Activated CD8-positive, alpha-beta memory T cell treated with anti-CD3 and anti-CD28 coated beads for 24 hours (primary cell): ENCODE data around the gene ZNF646.

Source experiments
- DNase-seq: peaks from one replicate; pipeline ENCODE4 v3.0.0-alpha.2; 2020

ZNF646 gene, protein sequence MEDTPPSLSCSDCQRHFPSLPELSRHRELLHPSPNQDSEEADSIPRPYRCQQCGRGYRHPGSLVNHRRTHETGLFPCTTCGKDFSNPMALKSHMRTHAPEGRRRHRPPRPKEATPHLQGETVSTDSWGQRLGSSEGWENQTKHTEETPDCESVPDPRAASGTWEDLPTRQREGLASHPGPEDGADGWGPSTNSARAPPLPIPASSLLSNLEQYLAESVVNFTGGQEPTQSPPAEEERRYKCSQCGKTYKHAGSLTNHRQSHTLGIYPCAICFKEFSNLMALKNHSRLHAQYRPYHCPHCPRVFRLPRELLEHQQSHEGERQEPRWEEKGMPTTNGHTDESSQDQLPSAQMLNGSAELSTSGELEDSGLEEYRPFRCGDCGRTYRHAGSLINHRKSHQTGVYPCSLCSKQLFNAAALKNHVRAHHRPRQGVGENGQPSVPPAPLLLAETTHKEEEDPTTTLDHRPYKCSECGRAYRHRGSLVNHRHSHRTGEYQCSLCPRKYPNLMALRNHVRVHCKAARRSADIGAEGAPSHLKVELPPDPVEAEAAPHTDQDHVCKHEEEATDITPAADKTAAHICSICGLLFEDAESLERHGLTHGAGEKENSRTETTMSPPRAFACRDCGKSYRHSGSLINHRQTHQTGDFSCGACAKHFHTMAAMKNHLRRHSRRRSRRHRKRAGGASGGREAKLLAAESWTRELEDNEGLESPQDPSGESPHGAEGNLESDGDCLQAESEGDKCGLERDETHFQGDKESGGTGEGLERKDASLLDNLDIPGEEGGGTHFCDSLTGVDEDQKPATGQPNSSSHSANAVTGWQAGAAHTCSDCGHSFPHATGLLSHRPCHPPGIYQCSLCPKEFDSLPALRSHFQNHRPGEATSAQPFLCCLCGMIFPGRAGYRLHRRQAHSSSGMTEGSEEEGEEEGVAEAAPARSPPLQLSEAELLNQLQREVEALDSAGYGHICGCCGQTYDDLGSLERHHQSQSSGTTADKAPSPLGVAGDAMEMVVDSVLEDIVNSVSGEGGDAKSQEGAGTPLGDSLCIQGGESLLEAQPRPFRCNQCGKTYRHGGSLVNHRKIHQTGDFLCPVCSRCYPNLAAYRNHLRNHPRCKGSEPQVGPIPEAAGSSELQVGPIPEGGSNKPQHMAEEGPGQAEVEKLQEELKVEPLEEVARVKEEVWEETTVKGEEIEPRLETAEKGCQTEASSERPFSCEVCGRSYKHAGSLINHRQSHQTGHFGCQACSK (N-terminal part only)

DNA sequence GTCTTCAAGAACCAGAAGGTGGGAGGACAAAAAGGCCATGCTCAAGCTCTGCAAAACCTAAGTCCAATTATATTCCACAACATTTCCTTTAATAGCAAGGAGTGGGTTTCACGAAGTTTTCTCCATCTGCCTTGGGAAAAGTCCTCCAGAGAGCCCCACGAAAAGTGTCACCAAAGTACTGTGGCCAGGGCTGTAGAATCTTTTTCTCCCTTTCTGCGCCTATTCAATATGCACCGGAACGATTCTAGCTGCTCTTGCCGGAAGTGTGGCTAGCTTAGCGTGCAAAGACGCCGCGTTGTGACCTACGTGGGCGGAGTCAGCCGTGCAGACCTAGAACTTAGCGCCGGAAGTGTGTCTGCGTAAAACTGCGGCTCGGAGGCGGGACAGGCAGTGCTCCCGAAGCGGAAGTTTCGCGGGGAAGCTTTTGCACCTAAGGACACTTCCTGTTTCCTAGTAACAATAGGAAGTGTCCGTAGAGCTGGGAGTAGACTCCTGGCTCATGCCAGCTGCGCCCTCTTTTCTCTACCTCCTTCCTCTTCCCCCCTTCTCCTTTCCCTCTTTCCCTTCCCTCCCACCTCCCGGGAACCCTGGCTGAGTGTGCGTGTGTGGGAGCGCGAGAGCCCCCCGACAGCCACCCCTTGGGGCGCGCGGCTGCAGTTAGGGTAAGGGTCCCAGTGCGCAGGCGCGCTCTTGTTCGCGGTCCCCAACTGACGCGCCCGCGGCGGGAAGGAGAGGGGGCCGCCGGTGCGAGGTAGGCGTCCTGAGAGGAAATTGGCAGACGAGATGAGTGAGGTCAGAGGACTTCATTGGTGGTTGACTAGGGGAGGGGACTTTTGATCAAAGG is at the start of gene ZNF646, which contains the start of gene ZNF668:
Gene ZNF646, plus strand, starts transcription at position 453 of the 844 bp plus-strand sequence. CDS start 1,903 bp downstream, outside the sequence.
Gene ZNF668, minus strand, starts transcription at position 271 of the 844 bp plus-strand sequence. CDS start 9,781 bp downstream, outside the sequence.
- peak; percentile 95 for DNase-seq

DNA sequence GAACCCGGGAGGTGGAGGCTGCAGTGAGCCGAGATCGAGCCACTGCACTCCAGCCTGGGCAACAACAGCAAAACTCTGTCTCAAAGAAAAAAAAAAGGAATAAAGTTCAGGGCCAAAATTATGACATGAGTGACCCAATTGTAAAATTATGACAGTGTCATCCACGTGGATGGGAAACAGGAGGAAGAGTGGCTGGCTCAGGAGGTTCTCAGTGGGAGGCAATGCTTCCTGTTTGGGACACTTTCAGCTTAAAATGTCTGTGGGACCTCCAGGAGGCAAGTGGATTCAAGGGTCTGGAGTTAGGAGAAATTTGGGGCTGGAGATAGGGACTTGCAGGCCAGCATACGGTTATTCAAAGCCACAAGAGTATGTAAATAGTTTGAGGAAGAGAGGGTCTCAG is 48.9 kb upstream of the ZNF646 start:
- DNase-seq, result no peak

DNA sequence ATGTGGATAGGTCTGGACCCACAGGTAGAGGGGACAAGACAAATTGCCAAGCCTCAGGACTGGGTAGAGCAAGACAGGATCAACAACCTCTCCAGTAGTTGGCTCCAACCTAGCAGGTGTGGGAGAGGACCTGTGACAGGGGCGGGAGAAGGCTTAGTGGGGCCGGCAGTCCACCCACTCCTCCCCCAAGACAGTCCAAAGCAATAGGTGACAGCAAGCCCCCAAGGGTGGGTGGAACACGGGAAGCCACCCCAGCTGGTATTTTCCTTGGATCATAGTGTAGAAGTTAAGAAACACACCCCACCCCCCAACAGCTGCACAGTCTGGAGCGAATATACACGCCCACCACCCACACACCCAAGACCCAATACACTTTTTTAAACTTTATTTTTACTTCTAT is 45.0 kb upstream of the ZNF646 start:
- no peak for DNase-seq

DNA sequence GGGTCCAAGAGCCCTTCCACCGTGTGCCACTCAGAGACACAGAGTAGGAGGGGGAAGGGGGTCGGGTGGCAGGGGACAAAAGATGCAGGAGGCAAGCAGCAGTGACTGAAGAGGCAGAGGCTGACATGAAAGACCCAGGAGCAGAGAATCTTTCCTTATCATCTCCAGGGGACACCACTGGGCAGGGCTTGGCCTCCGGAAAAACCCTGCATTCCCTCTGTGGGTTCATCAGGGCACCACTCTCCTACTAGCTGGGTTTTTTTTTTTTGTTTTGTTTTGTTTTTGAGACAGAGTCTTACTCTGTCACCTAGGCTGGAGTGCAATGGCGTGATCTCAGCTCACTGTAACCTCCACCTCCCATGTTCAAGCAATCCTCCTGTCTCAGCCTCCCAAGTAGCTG is 42.9 kb upstream of the ZNF646 start:
- no peak for DNase-seq

DNA sequence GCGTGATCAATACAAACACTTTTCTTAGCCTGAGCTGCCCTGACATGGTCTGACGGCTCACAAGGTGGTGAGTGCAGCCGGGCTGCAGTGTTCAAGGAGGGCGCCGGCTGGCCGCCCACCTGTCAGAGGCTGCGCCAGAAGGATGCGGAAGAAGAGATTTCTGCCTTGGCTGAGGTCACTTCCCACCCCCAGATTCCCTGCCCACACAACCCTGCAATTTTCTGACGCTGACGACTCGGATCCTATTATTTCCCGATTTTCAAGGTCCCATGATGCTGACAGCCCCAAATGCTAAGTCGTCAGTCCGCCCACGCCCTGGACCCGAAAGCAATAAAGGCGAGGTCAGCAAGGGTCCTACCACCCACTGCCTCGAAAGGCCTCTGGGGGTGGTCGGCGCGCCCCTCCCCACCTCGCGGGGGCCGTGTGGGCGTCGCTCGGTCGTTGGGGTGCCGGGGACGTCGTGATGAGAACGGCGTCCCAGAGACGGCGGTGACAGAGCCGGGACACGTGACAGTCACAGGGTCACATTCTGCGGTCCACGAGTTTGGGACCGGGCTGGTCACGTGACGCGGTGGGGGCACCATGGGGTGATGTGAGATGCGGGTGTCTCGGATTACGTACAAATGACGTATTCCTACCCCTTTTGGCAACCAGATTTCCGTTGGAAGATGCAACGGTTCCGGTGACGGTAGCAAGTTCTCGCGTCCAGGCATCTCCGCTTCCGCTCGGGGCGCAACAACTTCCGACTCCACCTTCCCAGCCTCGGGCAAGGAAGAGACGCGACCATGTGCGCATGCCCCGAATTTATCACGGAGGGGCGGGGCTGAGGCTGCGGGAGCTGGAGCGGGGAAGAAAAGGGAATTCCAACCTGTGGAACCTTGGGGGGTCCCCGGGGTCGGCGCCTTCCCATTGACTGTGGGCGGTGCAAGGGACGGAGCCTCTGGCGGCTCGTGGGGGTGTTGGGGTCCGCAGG is 41.2 kb upstream of the ZNF646 start, which contains the start of gene STX4:
Gene STX4, plus strand, starts transcription at position 823 of the 973 bp plus-strand sequence. CDS start 248 bp downstream, outside the sequence.
- peak; percentile 98 for DNase-seq

DNA sequence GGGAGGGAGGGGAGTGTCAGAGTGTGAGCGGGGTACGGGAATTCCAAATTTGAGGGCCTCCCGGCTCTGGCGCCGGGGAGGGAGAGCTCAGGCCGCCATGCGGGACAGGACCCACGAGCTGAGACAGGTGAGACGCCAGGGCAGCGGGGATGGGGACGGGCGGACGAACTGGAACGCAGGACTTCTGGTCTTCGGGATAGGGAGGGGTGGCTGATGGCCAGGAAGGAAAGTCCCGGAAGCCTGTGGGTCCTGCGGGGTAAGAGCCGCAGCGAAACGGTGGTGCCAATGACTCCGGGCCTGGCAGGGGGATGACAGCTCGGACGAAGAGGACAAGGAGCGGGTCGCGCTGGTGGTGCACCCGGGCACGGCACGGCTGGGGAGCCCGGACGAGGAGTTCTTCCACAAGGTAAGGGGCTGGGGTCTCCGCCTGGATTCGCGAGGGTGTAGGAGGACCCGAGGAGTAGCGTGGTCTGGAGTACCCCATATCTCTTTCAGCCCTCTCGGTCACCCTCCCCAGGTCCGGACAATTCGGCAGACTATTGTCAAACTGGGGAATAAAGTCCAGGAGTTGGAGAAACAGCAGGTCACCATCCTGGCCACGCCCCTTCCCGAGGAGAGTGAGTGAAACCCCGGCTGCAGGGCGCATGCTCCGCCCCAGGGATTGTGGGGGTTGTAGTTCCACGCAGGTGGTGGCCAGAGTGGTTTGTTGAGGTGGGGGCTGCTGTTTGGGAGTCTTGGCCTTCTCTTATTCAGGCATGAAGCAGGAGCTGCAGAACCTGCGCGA is 40.3 kb upstream of the ZNF646 start:
- DNase-seq, result peak; percentile 92

DNA sequence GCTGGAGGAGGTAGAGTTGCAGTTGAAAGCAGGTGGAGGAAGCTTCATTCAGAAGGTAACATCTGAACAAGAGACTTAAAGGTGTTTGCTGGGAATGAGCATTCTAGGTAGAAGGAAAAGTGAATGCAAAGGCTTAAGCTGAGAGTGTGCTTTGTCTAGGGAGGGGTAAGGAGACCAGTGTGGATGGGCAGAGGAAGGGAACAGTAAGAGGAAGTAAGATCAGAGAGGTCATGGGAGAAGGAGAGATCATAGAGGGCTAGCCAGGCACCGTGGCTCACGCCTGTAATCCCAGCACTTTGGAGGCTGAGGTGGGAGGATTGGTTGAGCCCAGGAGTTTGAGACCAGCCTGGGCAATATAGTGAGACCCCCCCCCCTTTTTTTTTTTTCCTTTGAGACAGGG is 37.5 kb upstream of the ZNF646 start:
- no peak for DNase-seq

DNA sequence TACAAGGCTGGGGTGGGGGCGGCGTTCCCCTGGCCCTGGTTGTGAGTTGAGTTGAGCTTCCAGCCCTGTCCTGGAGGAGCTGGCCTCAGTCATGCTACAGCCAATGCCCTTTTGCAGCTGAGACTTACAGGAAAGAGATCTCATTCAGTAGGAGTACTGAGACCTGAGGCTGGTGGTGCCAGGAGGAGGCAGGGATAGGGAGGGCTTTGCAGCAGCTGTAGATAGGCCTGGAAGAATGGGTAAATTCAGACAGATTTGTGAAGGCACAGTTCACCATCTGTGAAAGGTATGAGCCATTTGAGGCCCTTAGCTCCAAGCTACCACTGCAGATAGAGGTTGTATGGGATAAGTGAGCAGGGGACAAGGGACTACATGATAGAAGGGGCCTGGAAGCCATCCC is 35.2 kb upstream of the ZNF646 start:
- no peak for DNase-seq

DNA sequence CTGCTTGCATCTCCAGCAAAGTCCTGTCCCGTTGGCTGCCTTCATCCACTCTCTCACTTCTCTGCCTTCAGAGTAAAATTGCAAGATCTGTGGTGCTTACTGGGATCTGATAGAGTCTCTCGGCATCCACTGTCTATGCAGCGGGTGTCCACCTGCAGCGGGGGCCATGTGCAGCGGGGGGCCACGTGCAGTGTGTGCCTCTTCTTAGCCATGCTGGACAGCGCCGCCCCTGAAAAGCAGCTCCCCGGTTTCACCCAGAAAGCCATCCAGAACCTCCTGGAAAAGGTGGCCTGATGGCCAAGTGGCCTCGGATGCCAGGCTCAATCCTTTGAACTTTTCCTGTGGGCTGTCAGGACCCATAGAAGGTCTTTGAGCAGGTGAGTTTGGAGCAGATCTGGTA is 31.4 kb upstream of the ZNF646 start:
- no peak for DNase-seq

DNA sequence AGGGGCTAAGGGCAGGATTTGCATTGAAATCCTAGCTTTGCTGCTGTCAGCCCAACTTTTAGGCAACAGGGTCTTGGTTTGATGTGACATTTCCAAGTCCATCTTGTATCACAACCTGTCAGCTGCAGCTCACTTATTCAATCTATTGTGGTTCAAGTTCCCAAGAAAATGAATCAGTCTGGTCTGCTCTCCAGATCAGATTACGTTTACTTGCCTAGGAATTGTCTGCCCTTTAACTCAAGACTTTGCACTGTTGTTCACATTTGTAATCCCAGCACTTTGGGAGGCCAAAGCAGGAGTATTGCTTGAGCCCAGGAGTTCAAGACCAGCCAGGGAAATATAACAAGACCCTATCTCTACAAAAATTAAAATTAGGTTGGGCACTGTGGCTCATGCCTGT is 30.9 kb upstream of the ZNF646 start:
- DNase-seq, result no peak

DNA sequence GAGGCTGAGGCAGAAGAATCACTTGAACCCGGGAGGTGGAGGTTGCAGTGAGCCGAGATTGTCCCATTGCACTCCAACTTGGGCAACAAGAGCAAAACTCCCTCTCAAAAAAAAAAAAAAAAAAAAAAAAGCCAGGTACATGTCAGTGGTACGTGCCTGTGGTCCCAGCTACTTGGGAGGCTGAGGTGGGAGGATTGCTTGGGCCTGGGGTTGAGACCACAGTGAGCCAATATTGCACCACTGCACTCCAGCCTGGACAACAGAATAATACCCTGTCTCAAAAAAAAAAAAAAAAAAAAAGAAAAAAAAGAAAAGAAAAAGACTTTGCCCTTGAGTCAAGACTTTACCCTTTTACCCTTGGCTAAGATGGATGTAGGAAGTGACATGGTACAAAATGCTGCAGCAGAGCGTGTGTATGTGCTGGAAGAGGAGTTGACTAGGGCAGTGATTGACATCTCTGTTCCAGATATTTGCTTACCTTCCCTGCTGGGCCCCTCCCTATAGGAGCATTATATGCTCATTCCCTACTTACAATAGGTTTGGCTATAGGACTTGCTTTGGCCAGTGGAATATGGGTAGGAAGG is 30.2 kb upstream of the ZNF646 start:
- DNase-seq, result no peak

DNA sequence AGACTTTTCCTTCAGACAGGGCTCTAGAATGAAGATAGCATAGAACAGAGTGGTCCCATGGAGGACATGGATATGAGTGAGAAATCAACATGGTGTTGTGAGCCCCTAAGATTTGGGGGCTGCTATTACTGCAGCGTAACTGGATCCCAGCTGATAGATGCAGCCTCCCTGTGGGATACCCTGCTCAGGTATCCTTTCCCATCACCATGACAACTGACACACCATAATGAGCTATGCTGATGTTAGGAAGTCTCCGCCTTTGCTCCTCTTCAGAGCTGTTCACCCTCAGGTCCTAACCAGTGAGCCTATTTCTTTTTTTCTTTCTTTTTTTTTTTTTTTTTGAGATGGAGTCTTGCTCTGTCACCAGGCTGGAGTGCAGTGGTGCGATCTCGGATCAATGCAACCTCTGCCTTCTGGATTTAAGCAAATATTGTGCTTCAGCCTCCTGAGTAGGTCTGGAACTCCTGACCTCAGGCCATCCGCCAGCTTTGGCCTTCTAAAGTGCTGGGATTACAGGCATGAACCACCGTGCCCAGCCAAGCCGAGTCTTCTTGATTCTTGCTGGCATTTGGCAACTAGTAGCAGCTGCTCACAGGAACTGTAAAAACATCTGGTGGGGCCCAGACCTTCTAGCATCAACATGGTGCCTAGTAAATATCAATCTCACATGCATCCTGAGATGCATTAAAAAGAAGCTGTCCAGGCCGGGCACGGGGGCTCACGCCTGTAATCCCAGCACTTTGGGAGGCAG is 23.8 kb upstream of the ZNF646 start:
- DNase-seq, result no peak

DNA sequence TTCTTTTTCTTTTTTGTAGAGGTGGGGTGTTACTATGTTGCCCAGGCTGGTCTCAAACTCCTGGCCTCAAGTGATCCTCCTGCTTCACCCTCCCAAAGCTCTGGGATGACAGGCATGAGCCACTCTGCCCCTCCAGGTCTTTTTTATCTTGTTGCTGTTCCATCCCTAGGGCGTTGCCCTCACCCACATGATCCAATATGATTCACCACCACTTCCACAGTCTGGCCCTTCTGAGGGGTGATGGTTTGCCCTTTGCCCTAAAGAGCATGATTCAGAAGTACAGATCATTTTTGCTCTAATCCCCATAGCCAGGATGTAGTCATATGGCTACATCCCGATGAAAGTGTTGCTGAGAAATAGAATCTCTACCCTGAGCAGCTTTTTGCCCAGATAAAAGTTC is 22.1 kb upstream of the ZNF646 start:
- DNase-seq, result no peak

DNA sequence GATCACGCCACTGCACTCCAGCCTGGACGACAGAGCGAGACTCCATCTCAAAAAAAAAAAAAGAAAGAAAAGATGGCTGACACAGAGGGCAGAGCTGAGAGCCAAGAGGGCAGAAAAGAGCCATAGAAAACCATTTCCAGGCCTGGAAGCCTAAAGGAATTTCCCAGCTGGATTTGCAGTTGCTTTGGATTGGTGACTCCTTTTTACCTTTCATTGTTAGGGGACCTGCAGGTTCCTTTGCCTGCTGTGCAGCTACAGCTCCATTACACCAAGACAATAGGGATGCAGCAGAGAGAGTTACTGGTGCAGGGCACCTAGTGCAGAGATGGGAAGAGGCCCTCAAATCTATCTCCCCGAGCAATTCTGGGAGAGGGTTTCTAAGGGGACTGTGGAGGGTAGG is 18.6 kb upstream of the ZNF646 start:
- DNase-seq, result no peak

DNA sequence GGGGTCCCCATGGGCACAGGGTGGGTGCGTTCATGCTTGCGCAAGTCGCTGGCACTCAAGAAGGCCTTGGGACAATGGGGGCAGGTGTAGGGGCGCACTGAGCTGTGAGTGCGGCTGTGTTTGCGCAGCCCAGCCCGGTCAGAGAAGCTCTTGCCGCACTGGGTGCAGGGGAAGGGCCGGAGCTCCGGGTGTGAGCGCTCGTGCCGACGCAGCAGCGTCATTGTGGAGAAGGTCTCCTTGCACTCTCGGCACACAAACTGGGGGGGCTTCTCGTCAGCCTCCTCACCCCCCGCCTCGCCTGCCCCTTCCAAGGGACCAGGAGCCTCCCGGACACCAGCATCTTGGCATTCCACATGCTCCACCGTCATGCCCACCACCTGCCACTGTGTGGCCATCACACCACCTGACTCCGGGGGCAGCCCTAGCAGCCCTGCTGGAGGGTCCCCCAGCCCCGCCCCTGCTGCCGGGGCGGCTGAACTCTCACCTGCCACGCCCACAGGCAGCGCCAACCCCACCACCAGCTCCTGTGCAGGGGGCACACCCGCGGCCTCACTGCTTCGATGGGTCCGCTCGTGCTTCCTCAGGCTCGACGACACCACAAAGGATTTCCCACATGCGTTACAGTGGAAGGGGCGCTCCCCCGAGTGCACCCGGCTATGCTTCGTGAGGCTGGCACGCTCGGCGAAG is 13.0 kb upstream of the ZNF646 start:
- no peak for DNase-seq

DNA sequence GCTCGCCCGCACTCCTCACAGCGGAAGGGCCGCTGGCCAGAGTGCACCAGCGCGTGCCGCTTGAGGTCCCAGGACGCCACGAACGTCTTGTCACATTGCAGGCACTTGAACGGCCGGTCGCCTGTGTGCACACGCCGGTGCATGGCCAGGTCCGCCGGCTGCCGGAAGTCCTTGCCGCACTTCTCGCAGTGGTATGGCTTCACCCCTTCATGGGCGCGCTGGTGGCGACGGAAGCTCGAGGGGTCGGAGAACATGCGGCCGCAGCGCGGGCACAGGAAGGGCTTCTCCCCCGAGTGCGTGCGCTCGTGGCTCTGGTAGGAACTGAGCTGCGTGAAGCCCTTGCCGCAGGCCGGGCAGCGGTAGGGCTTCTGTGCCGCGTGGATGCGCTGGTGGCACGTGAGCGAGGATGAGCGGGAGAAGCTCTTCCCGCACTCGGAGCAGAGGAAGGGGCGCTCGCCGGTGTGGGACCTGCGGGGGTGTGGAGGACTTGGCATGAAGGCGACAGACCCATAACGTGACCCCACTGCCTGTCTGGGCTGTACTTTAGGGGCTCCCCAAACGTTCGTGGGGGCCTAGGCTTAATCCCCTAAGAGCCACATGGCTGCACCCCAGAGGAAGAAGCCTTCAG is 12.3 kb upstream of the ZNF646 start:
- no peak for DNase-seq

DNA sequence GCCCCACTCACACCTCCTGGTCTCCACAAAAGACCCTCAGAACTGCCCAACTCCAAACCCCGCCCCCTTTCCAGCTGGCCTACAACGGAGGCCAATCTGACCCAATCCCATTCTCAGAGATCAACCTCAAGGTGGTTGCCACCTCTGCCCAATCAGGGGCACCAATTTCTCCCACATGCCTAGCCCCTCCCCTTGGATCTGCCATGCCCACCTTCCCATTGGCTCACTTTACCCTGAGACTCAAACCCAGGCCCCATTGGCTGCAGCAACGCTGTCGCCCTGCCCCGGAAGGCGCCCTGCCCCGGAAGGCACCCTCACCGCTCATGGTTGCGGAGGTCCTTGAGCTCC is 10.8 kb upstream of the ZNF646 start:
- DNase-seq, result no peak
